SK-N-MC (cell line): ENCODE data around the gene AURKB.

Source experiments
- EZH2 ChIP-seq: fragments of 200-600 bp; sonication (generic); IDR thresholded peaks from one replicate; pipeline ENCODE4 v1.6.1; 2017; ENCODE audit warnings: antibody characterized with exemption
- FOXP2 ChIP-seq: optimal IDR thresholded peaks from 2 replicates; pipeline ENCODE3; 2011; ENCODE audit warnings: mild to moderate bottlenecking, moderate library complexity; ENCODE audit not compliant: insufficient read depth; ENCODE audit errors: extremely low read length, control extremely low read depth
- POLR2AphosphoS5 ChIP-seq: IDR thresholded peaks from 2 replicates; pipeline ENCODE4 v1.6.1; 2012; ENCODE audit warnings: mild to moderate bottlenecking, low read depth, low read length, borderline replicate concordance

DNA sequence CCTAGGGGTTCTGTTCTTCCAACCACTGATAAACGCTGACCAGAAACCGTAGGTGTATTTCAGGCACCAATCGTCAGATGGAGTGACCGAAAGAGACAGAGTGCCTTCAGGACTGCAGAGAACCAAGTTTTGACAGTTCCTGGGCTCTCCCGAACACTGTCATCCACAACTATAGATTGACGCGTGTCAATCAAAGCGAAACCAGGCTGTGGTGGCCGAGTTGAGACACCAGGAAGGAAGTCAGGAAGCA lies 11.9 kb upstream of the AURKB start:
- TF ChIP-seq EZH2, result no peak
- TF ChIP-seq POLR2AphosphoS5, result no peak
- no peak for TF ChIP-seq FOXP2
